ENCODE measurements around the gene PTPRF.

Gene PTPRF

GRCh38 chr1:43668956-43669355 lies 138.3 kb downstream of the PTPRF start:
- Histone ChIP-seq H3K27ac (ENCODE audit: low read depth in 2 of 2, low read length in 2 of 2) (no peak overlapping the region), H3K9ac (ENCODE audit: low read depth in 1 of 2, low read length in 2 of 2) (no peak overlapping the region)

DNA sequence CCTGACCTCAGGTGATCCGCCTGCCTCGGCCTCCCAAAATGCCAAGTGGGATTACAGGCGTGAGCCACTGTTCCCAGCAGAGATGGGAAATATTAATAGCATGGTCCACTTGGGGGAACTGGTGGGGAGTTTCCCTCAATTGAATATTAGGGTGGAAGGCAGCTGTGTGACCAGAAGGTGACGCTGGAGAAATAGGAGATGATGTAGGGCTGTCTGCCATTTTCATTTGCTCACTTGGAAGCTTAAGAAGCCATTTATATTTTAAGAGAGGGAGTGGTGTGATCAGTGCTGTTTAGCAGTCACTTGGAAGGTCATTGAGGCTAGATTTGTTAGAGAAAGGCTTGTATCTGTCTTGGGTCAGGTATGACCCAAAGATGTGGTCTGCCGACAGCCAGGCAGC lies 139.2 kb downstream of the PTPRF start:
- peaks cover 82 to 85% of the 10 kb centered on the region in 2 donors for H3K36me3 ChIP-seq (ENCODE audit: control insufficient read depth in 2 of 2, insufficient read depth in 2 of 2, low read length in 2 of 2)
- no peaks in the 10 kb centered on the region for H3K9me3 ChIP-seq (ENCODE audit: control insufficient read depth in 2 of 2, low read length in 2 of 2)
- H3K4me3 ChIP-seq (ENCODE audit: low read length in 2 of 2) = no peak overlapping the region
- no peaks in the 10 kb centered on the region for H3K4me1 ChIP-seq (ENCODE audit: control insufficient read depth in 2 of 2, insufficient read depth in 2 of 2, low read length in 2 of 2)
- H3K27me3 ChIP-seq (ENCODE audit: control insufficient read depth in 2 of 2, insufficient read depth in 2 of 2, low read length in 2 of 2) = no peaks in the 10 kb centered on the region
- H3K27ac ChIP-seq (ENCODE audit: low read depth in 2 of 2, low read length in 2 of 2) = no peak overlapping the region
- no peak overlapping the region for H3K9ac ChIP-seq (ENCODE audit: low read depth in 1 of 2, low read length in 2 of 2)

More at GRCh38 chr1:43668956-43669355, 138.3 kb downstream of the PTPRF start:
- H3K36me3 ChIP-seq (ENCODE audit: control insufficient read depth in 2 of 2, insufficient read depth in 2 of 2, low read length in 2 of 2) = peaks cover 87% of the 10 kb centered on the region in 2 donors
- H3K4me3 ChIP-seq (ENCODE audit: low read length in 2 of 2) = no peak overlapping the region
- H3K4me1 ChIP-seq (ENCODE audit: control insufficient read depth in 2 of 2, insufficient read depth in 2 of 2, low read length in 2 of 2) = no peaks in the 10 kb centered on the region
- H3K27me3 ChIP-seq (ENCODE audit: control insufficient read depth in 2 of 2, insufficient read depth in 2 of 2, low read length in 2 of 2) = no peaks in the 10 kb centered on the region
- no peaks in the 10 kb centered on the region for H3K9me3 ChIP-seq (ENCODE audit: control insufficient read depth in 2 of 2, low read length in 2 of 2)

DNA sequence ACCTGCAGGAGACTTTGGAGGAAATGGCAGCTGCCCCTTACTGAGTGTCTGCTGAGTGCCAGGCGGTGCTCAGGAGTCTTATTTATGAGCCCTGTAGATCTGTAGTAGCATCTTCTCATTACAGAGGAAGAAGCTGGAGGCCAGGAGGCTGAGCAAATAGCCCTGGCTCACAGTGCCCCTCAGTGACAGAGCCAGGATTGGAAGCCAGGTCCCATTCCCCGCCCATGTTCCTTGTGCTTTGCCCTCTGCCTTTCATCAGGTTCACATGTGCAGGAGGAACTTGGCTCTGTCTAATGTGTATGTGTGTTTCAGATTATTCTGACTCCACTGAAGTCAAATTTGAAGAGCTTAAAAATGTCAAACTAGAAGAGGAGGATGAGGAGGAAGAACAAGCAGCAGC lies 140.5 kb downstream of the PTPRF start:
- Histone ChIP-seq H3K9me3 (ENCODE audit: control insufficient read depth in 2 of 2, low read length in 2 of 2) (no peaks in the 10 kb centered on the region), H3K27ac (ENCODE audit: low read depth in 2 of 2, low read length in 2 of 2) (no peak overlapping the region), H3K4me1 (ENCODE audit: control insufficient read depth in 2 of 2, insufficient read depth in 2 of 2, low read length in 2 of 2) (no peaks in the 10 kb centered on the region), H3K27me3 (ENCODE audit: control insufficient read depth in 2 of 2, insufficient read depth in 2 of 2, low read length in 2 of 2) (no peaks in the 10 kb centered on the region), H3K36me3 (ENCODE audit: control insufficient read depth in 2 of 2, insufficient read depth in 2 of 2, low read length in 2 of 2) (peaks cover 76 to 79% of the 10 kb centered on the region in 2 donors), H3K4me3 (ENCODE audit: low read length in 2 of 2) (no peak overlapping the region), H3K9ac (ENCODE audit: low read depth in 1 of 2, low read length in 2 of 2) (no peak overlapping the region)

DNA sequence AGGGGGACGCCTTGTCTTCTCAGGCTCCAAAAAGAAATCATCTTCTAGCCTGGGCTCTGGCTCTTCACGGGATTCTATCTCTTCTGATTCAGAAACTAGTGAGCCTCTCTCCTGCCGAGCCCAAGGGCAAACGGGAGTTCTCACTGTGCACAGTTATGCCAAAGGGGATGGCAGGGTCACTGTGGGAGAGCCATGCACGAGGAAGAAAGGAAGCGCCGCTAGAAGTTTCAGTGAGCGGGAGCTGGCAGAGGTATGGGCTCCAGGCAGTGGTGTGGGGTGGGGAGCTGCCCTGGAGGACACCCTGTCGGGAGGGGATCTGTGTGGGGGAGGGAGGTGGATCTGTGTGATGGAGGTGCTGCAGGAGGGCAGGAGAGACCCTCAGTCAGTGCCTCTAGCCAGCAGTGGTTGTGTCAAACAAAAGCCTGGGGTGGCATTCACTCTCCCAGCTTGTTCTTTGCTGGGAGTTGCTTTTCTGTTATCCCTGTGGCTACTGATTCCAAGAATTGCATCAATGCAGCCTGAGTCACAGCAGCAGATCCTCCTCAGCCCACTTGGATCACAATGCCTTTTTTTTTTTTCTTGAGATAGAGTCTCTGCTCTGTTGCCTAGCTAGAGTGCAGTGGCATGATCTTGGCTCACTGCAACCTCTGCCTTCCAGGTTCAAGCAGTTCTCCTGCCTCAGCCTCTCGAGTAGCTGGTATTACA lies 141.1 kb downstream of the PTPRF start:
- no peak overlapping the region for H3K4me3 ChIP-seq (ENCODE audit: low read length in 2 of 2)
- no peaks in the 10 kb centered on the region for H3K27me3 ChIP-seq (ENCODE audit: control insufficient read depth in 2 of 2, insufficient read depth in 2 of 2, low read length in 2 of 2)
- no peaks in the 10 kb centered on the region for H3K4me1 ChIP-seq (ENCODE audit: control insufficient read depth in 2 of 2, insufficient read depth in 2 of 2, low read length in 2 of 2)
- H3K9me3 ChIP-seq (ENCODE audit: control insufficient read depth in 2 of 2, low read length in 2 of 2) = no peaks in the 10 kb centered on the region
- peaks cover 70 to 74% of the 10 kb centered on the region in 2 donors for H3K36me3 ChIP-seq (ENCODE audit: control insufficient read depth in 2 of 2, insufficient read depth in 2 of 2, low read length in 2 of 2)
- H3K27ac ChIP-seq (ENCODE audit: low read depth in 2 of 2, low read length in 2 of 2) = no peak overlapping the region
- H3K9ac ChIP-seq (ENCODE audit: low read depth in 1 of 2, low read length in 2 of 2) = no peak overlapping the region

GRCh38 chr1:43673261-43673660 lies 142.6 kb downstream of the PTPRF start:
- Histone ChIP-seq H3K9me3 (ENCODE audit: control insufficient read depth in 2 of 2, low read length in 2 of 2) (no peaks in the 10 kb centered on the region), H3K27ac (ENCODE audit: low read depth in 2 of 2, low read length in 2 of 2) (no peak overlapping the region), H3K27me3 (ENCODE audit: control insufficient read depth in 2 of 2, insufficient read depth in 2 of 2, low read length in 2 of 2) (no peaks in the 10 kb centered on the region), H3K36me3 (ENCODE audit: control insufficient read depth in 2 of 2, insufficient read depth in 2 of 2, low read length in 2 of 2) (peaks cover 61 to 68% of the 10 kb centered on the region in 2 donors), H3K9ac (ENCODE audit: low read depth in 1 of 2, low read length in 2 of 2) (no peak overlapping the region), H3K4me3 (ENCODE audit: low read length in 2 of 2) (no peak overlapping the region), H3K4me1 (ENCODE audit: control insufficient read depth in 2 of 2, insufficient read depth in 2 of 2, low read length in 2 of 2) (no peaks in the 10 kb centered on the region)

Data from mucosa of rectum (tissue), 2 donors.